MCF 10A (cell line): ENCODE results near the gene TPRX1. TPM values are rescaled to one million over a fixed set of nuclear protein-coding genes. Genes with fewer than 3 reads are reported as not detected.

Experiments used
- BruUV-seq: library from RNA; stranded (reverse); fragments of 400-500 nt; replicated peaks from 2 replicates; lab custom pipeline; 2021; lab: Mats Ljungman, UMichigan
- CTCF ChIA-PET: fragments of 300-600 bp; sonication (Branson Sonifier 250); formaldehyde crosslinking; extraction: SDS; loops from one replicate; lab custom pipeline; 2021; ENCODE audit warnings: antibody characterized with exemption, inconsistent platforms; lab: Yijun Ruan, JAX
- POLR2A ChIA-PET: fragments of 300-600, 350-650 bp; sonication (Branson Sonifier 250); formaldehyde crosslinking; extraction: SDS; loops from one replicate; lab custom pipeline; 2020; ENCODE audit warnings: antibody characterized with exemption, inconsistent platforms; lab: Yijun Ruan, JAX
- DNase-seq: peaks from one replicate; pipeline ENCODE4 v3.0.0-alpha.2; 2018; ENCODE audit not compliant: unreplicated experiment
- H3K27ac Mint-ChIP-seq: one replicate; pipeline ENCODE4 v1.8.0; 2022; ENCODE audit warnings: mild to moderate bottlenecking, low read depth, mixed read lengths; ENCODE audit not compliant: unreplicated experiment
- H3K27me3 Mint-ChIP-seq: one replicate; pipeline ENCODE4 v1.8.0; 2022; ENCODE audit warnings: mixed read lengths; ENCODE audit not compliant: insufficient read depth, unreplicated experiment
- H3K36me3 Mint-ChIP-seq: one replicate; pipeline ENCODE4 v1.8.0; 2022; ENCODE audit warnings: mild to moderate bottlenecking, moderate library complexity, mixed read lengths; ENCODE audit not compliant: insufficient read depth, unreplicated experiment
- H3K4me1 Mint-ChIP-seq: one replicate; pipeline ENCODE4 v1.8.0; 2022; ENCODE audit warnings: mixed read lengths; ENCODE audit not compliant: insufficient read depth, unreplicated experiment
- H3K4me3 Mint-ChIP-seq: one replicate; pipeline ENCODE4 v1.8.0; 2022; ENCODE audit warnings: mild to moderate bottlenecking, moderate library complexity, mixed read lengths; ENCODE audit not compliant: unreplicated experiment
- H3K9me3 Mint-ChIP-seq: one replicate; pipeline ENCODE4 v1.8.0; 2022; ENCODE audit warnings: mixed read lengths; ENCODE audit not compliant: unreplicated experiment
- intact Hi-C: fragments of 100-400 bp; cut with micrococcal nuclease; formaldehyde crosslinking; loops from 2 replicates; pipeline ENCODE4 v1.14.1; 2022
- total RNA-seq: library from RNA; stranded (reverse); gene quantifications from 2 replicates; pipeline ENCODE4 v1.2.3, GENCODE V29; 2022
- TF ChIP-seq, protein P1 (sequence below): fragments of 200-600 bp; IDR thresholded peaks from one replicate; pipeline ENCODE4 v1.8.0; 2022; ENCODE audit warnings: antibody characterized with exemption, mild to moderate bottlenecking; ENCODE audit not compliant: unreplicated experiment

TPRX1 gene
- total RNA-seq, 1 experiment from 2014 or later, result not detected

DNA sequence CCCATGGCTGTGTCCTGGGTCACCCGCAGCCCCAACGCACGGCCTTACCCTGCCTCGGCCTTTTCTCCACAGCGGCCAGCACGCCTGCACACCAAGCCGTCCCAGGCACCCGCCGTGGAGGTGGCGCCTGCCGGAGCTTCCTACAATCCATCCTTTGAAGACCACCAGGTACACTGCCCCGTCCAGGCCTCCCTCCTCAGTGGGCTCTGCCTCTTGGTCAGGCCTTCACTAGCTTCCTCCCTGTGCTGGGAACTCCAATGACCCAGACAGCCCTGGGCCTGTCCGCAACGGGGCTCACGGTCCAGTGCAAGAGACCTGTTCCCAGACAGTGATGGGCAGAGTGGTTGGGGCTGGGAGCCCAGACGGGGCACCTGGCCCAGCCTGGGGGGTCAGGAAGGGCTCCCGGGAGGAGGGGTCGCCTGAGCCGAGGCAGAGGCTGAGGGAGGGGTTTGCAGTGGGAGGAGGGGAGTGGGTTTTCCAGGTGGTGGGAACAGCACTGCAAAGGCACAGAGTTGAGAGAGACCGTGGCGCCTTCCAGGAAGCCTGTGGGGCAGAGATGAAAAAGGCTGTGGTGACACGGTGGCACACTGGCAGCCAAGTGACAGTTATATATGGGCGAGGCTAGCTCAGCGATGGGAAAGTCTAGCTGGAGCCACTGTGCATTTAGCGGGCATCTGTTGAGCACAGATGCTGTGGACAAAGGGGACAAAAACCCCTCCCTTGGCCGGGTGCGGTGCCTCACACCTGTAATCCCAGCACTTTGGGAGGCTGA, 51.7 kb downstream of the TPRX1 start:
- intact Hi-C loops, result no loop called here
- POLR2A ChIA-PET, result interaction anchor here (0.6 to 0.9 kb wide), 2 partner anchors 26 to 1406 kb away, joined by 3 read pairs; partner anchors contain the start of gene SELENOW
- Mint-ChIP-seq H3K4me3 (no peak overlapping the region), H3K9me3 (no peaks in the 10 kb centered on the region), H3K27ac (no peak overlapping the region), H3K36me3 (peaks cover 70% of the 10 kb centered on the region), H3K4me1 (no peaks in the 10 kb centered on the region), H3K27me3 (no peaks in the 10 kb centered on the region)
- CTCF ChIA-PET, result interaction anchor here (0.6 to 1.7 kb wide), 2 partner anchors 39 to 62 kb away, joined by 3 to 4 read pairs; partner anchors contain the start of gene EHD2
- DNase-seq, result no peak
- no TSS peak for BruUV-seq
- TF ChIP-seq, protein P1, sequence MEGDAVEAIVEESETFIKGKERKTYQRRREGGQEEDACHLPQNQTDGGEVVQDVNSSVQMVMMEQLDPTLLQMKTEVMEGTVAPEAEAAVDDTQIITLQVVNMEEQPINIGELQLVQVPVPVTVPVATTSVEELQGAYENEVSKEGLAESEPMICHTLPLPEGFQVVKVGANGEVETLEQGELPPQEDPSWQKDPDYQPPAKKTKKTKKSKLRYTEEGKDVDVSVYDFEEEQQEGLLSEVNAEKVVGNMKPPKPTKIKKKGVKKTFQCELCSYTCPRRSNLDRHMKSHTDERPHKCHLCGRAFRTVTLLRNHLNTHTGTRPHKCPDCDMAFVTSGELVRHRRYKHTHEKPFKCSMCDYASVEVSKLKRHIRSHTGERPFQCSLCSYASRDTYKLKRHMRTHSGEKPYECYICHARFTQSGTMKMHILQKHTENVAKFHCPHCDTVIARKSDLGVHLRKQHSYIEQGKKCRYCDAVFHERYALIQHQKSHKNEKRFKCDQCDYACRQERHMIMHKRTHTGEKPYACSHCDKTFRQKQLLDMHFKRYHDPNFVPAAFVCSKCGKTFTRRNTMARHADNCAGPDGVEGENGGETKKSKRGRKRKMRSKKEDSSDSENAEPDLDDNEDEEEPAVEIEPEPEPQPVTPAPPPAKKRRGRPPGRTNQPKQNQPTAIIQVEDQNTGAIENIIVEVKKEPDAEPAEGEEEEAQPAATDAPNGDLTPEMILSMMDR, result no peak

Other genes with a start within 250 kb of the TPRX1 start
- gene ZNF541, start 231.4 kb downstream of the TPRX1 start, total RNA-seq, result not detected in 2 replicates
- gene BICRA, start 195.4 kb downstream of the TPRX1 start, total RNA-seq, result 13.1 and 16.8 TPM in 2 replicates
- gene EHD2, start 91.1 kb downstream of the TPRX1 start, total RNA-seq, result 88.8 and 104 TPM in 2 replicates
- gene NOP53, start 59.0 kb downstream of the TPRX1 start, total RNA-seq, result 165 and 211 TPM in 2 replicates
- 93.5 and 115 TPM in 2 replicates for gene SELENOW, start 25.8 kb downstream of the TPRX1 start, total RNA-seq
- gene CRX, start 17.4 kb upstream of the TPRX1 start, total RNA-seq, result not detected in 2 replicates
- not detected in 2 replicates for gene TPRX2, start 54.7 kb upstream of the TPRX1 start, total RNA-seq
- gene SULT2A1, start 81.8 kb upstream of the TPRX1 start, total RNA-seq, result not detected in 2 replicates
- gene BSPH1, start 187.6 kb upstream of the TPRX1 start, total RNA-seq, result not detected in 2 replicates
- not detected in 2 replicates for gene ELSPBP1, start 190.1 kb upstream of the TPRX1 start, total RNA-seq
- gene CABP5, start 239.5 kb upstream of the TPRX1 start, total RNA-seq, result not detected in 2 replicates